DOHH2 (cell line): ENCODE results near the gene EPSTI1.

Experiments used
- H3F3A ChIP-seq: fragments of 200-600 bp; sonication (generic), shearing (Covaris generic); 2 replicates; pipeline ENCODE4 v1.6.0; 2016; ENCODE audit warnings: antibody characterized with exemption, mild to moderate bottlenecking; ENCODE audit not compliant: control insufficient read depth, insufficient read depth
- H3K27ac ChIP-seq: fragments of 200-600 bp; sonication (generic); 2 replicates; pipeline ENCODE4 v1.5.1; 2014; ENCODE audit warnings: low read depth, mild to moderate bottlenecking, low read length, moderate library complexity
- H3K27me3 ChIP-seq: fragments of 200-600 bp; sonication (generic); 2 replicates; pipeline ENCODE4 v1.6.1; 2014; ENCODE audit warnings: mild to moderate bottlenecking, low read length, mixed read lengths; ENCODE audit not compliant: control insufficient read depth
- H3K36me3 ChIP-seq: fragments of 200-600 bp; sonication (generic); 2 replicates; pipeline ENCODE4 v1.6.1; 2014; ENCODE audit warnings: mild to moderate bottlenecking, low read length, moderate library complexity, mixed read lengths; ENCODE audit not compliant: control insufficient read depth
- H3K4me1 ChIP-seq: fragments of 200-600 bp; sonication (generic); 2 replicates; pipeline ENCODE4 v1.6.1; 2014; ENCODE audit warnings: mild to moderate bottlenecking, low read length, mixed read lengths; ENCODE audit not compliant: control insufficient read depth
- H3K4me2 ChIP-seq: fragments of 200-600 bp; sonication (generic); 2 replicates; pipeline ENCODE4 v1.6.0; 2014; ENCODE audit warnings: mild to moderate bottlenecking, low read length, moderate library complexity
- H3K4me3 ChIP-seq: fragments of 200-600 bp; sonication (generic); 2 replicates; pipeline ENCODE4 v1.5.1; 2014; ENCODE audit warnings: mild to moderate bottlenecking, low read length, mixed read lengths
- H3K79me2 ChIP-seq: fragments of 200-600 bp; sonication (generic); 2 replicates; pipeline ENCODE4 v1.6.1; 2014; ENCODE audit warnings: mild to moderate bottlenecking, low read length, mixed read lengths; ENCODE audit not compliant: control insufficient read depth
- H3K9me2 ChIP-seq: fragments of 200-600 bp; sonication (generic); replicated peaks from 2 replicates; pipeline ENCODE4 v1.6.1; 2014; ENCODE audit warnings: mild to moderate bottlenecking, low read length, mixed read lengths; ENCODE audit not compliant: control insufficient read depth
- H3K9me3 ChIP-seq: fragments of 200-600 bp; sonication (generic); 2 replicates; pipeline ENCODE4 v1.6.1; 2014; ENCODE audit warnings: antibody characterized with exemption, low read length, mixed read lengths; ENCODE audit not compliant: control insufficient read depth, insufficient read depth
- H4K20me1 ChIP-seq: fragments of 200-600 bp; sonication (generic); 2 replicates; pipeline ENCODE4 v1.6.0; 2014; ENCODE audit warnings: low read depth, mild to moderate bottlenecking, antibody characterized with exemption, low read length, moderate library complexity; ENCODE audit not compliant: control insufficient read depth, insufficient read depth
- EZH2phosphoT487 ChIP-seq: fragments of 200-600 bp; sonication (generic); IDR thresholded peaks from 2 replicates; pipeline ENCODE4 v1.6.1; 2017; ENCODE audit warnings: borderline replicate concordance, mild to moderate bottlenecking, antibody characterized with exemption, low read length, moderate library complexity, mixed read lengths
- TF ChIP-seq, protein P1 (sequence below): fragments of 200-600 bp; sonication (generic); IDR thresholded peaks from one replicate; pipeline ENCODE4 v1.5.1; 2014; ENCODE audit warnings: antibody characterized with exemption, mild to moderate bottlenecking, low read depth, low read length; ENCODE audit not compliant: poor library complexity, severe bottlenecking

EPSTI1 gene

DNA sequence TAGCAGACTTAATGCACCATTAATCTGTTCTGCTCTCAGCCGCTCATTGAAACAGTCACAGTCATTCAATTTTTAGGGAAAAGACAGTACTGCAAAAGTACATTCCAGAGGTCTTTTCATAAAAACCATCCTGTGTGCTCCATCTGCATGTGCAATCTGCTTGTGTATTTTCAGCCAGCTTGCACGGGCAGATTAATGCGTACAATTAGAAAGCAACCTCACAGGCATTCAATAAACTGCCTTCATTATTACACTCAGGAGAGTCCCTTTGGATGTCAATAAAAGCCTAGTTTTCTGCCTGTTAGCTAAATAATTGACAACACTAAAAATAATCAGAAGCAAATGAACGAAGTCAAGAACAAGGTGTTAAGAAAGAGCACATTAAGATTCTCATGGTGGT lies 41.9 kb downstream of the EPSTI1 start:
- H3K9me3 ChIP-seq = no peaks in the 10 kb centered on the region
- no peak overlapping the region for H3K4me3 ChIP-seq
- no peak overlapping the region for H3K4me2 ChIP-seq
- H3K79me2 ChIP-seq = no peaks in the 10 kb centered on the region
- H3K27me3 ChIP-seq = no peaks in the 10 kb centered on the region
- no peaks in the 10 kb centered on the region for H3K4me1 ChIP-seq
- no peaks in the 10 kb centered on the region for H3K36me3 ChIP-seq
- no peaks in the 10 kb centered on the region for H3F3A ChIP-seq
- H4K20me1 ChIP-seq = no peaks in the 10 kb centered on the region
- H3K9me2 ChIP-seq = no peaks in the 10 kb centered on the region
- H3K27ac ChIP-seq = no peak overlapping the region
- TF ChIP-seq, protein P1, sequence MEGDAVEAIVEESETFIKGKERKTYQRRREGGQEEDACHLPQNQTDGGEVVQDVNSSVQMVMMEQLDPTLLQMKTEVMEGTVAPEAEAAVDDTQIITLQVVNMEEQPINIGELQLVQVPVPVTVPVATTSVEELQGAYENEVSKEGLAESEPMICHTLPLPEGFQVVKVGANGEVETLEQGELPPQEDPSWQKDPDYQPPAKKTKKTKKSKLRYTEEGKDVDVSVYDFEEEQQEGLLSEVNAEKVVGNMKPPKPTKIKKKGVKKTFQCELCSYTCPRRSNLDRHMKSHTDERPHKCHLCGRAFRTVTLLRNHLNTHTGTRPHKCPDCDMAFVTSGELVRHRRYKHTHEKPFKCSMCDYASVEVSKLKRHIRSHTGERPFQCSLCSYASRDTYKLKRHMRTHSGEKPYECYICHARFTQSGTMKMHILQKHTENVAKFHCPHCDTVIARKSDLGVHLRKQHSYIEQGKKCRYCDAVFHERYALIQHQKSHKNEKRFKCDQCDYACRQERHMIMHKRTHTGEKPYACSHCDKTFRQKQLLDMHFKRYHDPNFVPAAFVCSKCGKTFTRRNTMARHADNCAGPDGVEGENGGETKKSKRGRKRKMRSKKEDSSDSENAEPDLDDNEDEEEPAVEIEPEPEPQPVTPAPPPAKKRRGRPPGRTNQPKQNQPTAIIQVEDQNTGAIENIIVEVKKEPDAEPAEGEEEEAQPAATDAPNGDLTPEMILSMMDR = no peak
- no peak for TF ChIP-seq EZH2phosphoT487

DNA sequence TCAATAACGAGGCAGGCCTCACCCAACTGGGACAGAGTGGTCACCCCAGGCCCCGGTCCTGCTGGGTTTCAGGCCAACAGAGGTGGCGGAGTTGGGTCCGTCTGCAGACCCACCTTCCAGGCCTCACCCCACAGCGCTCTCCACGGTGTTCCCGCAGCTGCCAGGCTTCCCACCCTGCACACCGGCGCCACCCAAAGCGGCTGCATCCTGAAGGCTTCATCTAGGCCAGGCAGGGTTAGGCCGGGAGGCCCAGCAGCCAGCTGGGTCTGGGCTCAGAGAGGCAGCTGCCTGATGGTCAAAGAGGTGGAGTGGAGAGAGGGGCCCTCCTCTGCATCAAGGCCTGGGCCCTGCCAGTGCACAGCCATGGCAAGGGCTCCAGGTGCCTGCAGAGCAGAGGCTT lies 44.1 kb downstream of the EPSTI1 start:
- H3K4me2 ChIP-seq = no peak overlapping the region
- H4K20me1 ChIP-seq = no peaks in the 10 kb centered on the region
- no peaks in the 10 kb centered on the region for H3K36me3 ChIP-seq
- no peak overlapping the region for H3K4me3 ChIP-seq
- no peaks in the 10 kb centered on the region for H3K4me1 ChIP-seq
- no peaks in the 10 kb centered on the region for H3K9me2 ChIP-seq
- H3K27ac ChIP-seq = no peak overlapping the region
- no peaks in the 10 kb centered on the region for H3K9me3 ChIP-seq
- H3F3A ChIP-seq = no peaks in the 10 kb centered on the region
- TF ChIP-seq, protein P1 = no peak
- no peak for TF ChIP-seq EZH2phosphoT487
- no peaks in the 10 kb centered on the region for H3K79me2 ChIP-seq
- H3K27me3 ChIP-seq = no peaks in the 10 kb centered on the region

DNA sequence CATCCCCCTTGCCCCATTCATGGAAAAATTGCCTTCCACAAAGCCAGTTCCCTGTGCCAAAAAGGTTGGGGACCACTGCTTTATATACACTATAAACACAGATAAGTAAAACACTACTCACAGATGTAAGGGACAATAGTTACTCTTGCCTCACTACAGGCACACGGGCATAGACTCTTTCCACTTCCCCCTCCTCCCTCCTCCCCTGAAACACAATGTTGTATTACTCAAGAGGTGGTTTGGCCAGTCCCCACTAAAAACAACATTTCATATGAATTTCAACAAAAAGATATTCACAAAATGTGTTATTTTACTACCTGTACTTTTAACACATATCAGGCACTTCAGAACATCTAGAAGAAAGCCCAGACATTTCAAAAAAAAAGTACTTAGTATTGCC lies 45.1 kb downstream of the EPSTI1 start:
- TF ChIP-seq, protein P1 = no peak
- TF ChIP-seq EZH2phosphoT487 = no peak

More for the DNA sequence above, 45.1 kb downstream of the EPSTI1 start:
- Histone ChIP-seq H3K79me2 (no peaks in the 10 kb centered on the region), H3K9me3 (no peaks in the 10 kb centered on the region), H4K20me1 (no peaks in the 10 kb centered on the region), H3K36me3 (no peaks in the 10 kb centered on the region), H3K4me1 (no peaks in the 10 kb centered on the region), H3F3A (no peaks in the 10 kb centered on the region), H3K9me2 (no peaks in the 10 kb centered on the region), H3K4me2 (no peak overlapping the region), H3K4me3 (no peak overlapping the region), H3K27ac (no peak overlapping the region), H3K27me3 (no peaks in the 10 kb centered on the region)
